ENCODE results near the gene SEC24D.
A peak's percentile ranks its signal among the peaks of the same experiment; 100 is the strongest.

The SEC24D gene

GRCh38 chr4:118718511-118719170, 117.3 kb downstream of the SEC24D start:
- no peak for DNase-seq (ENCODE audit: low read depth)

- DNase-seq (ENCODE audit: low read depth), result no peak
Measured at GRCh38 chr4:118716304-118716703, 119.6 kb downstream of the SEC24D start.

DNA sequence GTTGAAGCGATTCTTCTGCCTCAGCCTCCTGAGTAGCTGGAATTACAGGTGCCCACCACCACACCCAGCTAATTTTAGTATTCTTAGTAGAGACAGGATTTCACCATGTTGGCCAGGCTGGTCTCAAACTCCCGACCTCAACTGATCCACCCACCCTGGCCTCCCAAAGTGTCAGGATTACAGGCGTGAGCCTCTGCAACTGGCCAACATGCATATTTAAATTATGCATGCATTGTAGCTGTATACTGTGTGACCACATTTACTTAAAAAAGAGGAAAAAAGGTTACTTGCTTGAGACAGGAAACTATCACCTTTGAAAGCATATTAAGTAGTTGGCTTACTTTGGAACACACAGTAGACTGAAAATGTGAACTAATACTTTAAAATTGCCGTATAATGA, 121.2 kb downstream of the SEC24D start:
- DNase-seq (ENCODE audit: low read depth), result no peak

DNA sequence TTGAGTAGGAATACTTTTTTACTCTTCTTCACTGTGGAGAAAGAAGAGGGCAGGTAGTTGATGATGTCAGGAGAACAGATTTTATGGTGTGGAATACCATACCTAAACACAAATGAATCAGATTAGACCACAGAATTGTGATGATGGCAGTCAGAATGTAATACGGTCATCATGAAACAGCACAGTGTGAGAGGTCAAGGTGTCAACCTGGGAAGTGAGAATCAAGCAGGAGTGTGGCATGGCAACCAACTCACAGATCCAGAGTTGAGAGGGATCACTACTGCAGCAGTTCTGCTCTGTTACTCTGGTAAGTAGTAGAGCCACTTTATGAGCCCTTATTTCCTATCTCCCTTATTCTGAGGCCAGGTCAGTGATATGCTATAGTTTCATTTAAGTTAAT, 123.1 kb downstream of the SEC24D start:
- DNase-seq (ENCODE audit: low read depth), result no peak

DNA sequence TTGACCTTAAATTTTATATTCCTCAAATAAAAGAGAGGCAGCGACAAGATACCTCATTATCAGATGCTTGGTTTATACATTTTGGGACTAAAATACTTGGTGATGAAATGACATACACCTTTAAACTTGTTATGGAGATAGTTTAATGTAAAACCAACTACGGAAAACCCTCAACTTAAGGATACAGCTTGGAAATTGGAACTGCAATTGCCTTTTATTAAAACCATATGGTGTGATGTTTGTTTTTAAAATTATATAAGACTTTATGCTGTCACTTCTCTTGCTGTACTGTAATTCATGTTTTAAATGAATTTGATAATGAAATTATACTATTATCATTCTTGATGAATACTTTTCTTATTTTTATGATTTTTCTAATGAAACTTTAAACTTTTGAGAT, 124.9 kb downstream of the SEC24D start:
- no peak for DNase-seq (ENCODE audit: low read depth)

DNA sequence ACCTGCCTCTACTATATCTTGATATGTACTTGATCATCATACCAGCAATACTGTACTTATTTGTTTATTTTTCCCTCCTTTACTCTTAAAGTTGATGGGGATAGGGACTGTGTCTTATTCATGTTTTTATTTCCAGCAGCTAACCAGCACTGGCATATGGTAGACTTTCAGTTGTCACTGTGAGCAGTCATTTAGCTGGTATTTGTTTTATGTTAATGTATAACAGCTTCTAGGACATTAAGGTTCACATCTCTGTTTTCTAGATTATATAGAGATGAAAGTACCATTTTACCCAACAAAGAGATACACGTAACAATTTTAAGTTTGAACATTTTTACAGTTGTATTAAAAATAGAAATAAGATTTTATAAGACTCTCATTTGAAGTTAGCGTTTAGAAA, 132.8 kb downstream of the SEC24D start:
- DNase-seq (ENCODE audit: low read depth), result no peak

GRCh38 chr4:118684873-118685811, 150.8 kb downstream of the SEC24D start, which contains the start of gene METTL14:
TSS of gene METTL14 (plus strand) at chr4:118685392. CDS start at chr4:118685535, 143 bp downstream.
- DNase-seq (ENCODE audit: low read depth), result peak; percentile 72

DNA sequence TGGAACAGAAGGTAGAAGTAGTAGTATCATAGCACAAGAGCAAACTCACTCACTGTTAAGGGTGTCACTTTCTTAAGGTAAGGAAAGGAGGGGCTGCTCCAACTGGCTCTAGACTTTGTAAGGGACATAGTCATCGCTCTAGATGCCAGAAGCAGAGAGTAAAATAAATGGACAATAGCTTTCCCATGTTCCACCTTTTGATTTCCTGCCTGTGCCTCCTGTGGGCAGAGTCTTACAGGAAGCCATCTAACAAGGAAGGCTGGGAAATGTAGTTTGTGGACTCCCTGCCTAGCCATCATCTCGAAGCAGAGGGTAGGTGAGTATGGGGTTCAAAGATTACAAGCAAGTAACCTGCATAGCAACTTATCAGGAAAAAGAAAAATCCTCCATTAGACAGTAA, 152.4 kb downstream of the SEC24D start:
- peak; percentile 14 for DNase-seq (ENCODE audit: low read depth)

GRCh38 chr4:118682928-118683327, 153.0 kb downstream of the SEC24D start:
- peak; percentile 17 for DNase-seq (ENCODE audit: low read depth)

DNA sequence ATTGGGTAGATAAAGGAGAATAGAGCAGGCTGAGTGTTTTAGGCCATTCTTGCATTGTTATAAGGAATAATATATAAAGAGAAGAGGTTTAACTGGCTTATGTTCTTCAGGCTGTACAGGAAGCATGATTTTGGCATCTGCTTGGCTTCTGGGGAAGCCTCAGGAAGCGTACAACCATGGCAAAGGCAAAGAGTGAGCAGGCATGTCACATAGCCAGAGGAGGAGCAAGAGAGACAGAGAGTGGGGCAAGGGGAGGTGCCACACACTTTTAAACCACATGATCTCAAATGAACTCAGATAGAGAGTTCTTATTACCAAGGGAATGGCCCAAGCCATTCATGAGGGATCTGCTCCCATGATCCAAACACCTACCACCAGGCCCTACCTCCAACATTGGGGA, 155.1 kb downstream of the SEC24D start:
- DNase-seq (ENCODE audit: low read depth), result no peak

GRCh38 chr4:118676128-118676527, 159.8 kb downstream of the SEC24D start:
- DNase-seq (ENCODE audit: low read depth), result no peak

Measured in CMK (cell line).